HCT116 (cell line): ENCODE measurements around the gene VAV2. TPM values are rescaled to one million over a fixed set of nuclear protein-coding genes. Genes with fewer than 3 reads are reported as not detected.

ENCODE experiments used
- ATAC-seq: fragments of 200-7000 bp; cut with Tn5 transposase; 2 replicates; pipeline ENCODE4 v1.9.1; 2020; ENCODE audit warnings: mild to moderate bottlenecking, moderate library complexity
- BruUV-seq: library from RNA; stranded (reverse); fragments of 400-500 nt; replicated peaks from 2 replicates; lab custom pipeline; 2021; lab: Mats Ljungman, UMichigan
- CTCF ChIA-PET: fragments of 300-600 bp; sonication (Branson Sonifier 250); formaldehyde crosslinking; loops from one replicate; lab custom pipeline; 2021; ENCODE audit warnings: antibody characterized with exemption; lab: Charles Lee
- POLR2A ChIA-PET: fragments of 300-600, 350-600 bp; sonication (Branson Sonifier 250); formaldehyde crosslinking; loops from one replicate; lab custom pipeline; 2021; ENCODE audit warnings: antibody characterized with exemption; lab: Charles Lee
- RAD21 ChIA-PET, 2 experiments: fragments of 300-600 bp; sonication (Branson Sonifier 250); formaldehyde crosslinking; loops; one replicate each; lab custom pipeline; 2023; ENCODE audit warnings: low total read pairs in 2 of 2; ENCODE audit not compliant: uncharacterized antibody in 2 of 2, unreplicated experiment in 2 of 2, low non-redundant PET in 1 of 2; lab: Charles Lee
- DNase-seq: peaks from one replicate; pipeline ENCODE4 v3.0.0-alpha.2; 2010; ENCODE audit warnings: low read depth, low spot score
- H2AFZ ChIP-seq: fragments of 200-600 bp; shearing (Covaris generic), sonication (generic); 2 replicates; pipeline ENCODE4 v1.6.1; 2017; ENCODE audit warnings: low read depth, mixed run types, mixed read lengths, antibody characterized with exemption, low read length; ENCODE audit not compliant: poor library complexity, severe bottlenecking
- H3K27ac ChIP-seq: 2 replicates; pipeline ENCODE4 v1.5.1; 2012; ENCODE audit warnings: low read depth, low read length
- H3K27me3 ChIP-seq: fragments of 200-600 bp; sonication (generic); 2 replicates; pipeline ENCODE4 v1.6.1; 2016; ENCODE audit warnings: mixed run types, low read length, mixed read lengths; ENCODE audit not compliant: insufficient read depth
- H3K36me3 ChIP-seq, 2 experiments: fragments of 200-500 bp in 1 of 2; fragments of 200-600 bp in 1 of 2; sonication (Bioruptor generic) in 1 of 2; sonication (generic) in 1 of 2; 2 replicates each; pipeline versions ENCODE4 v1.5.1 to v1.6.1; 2014 to 2016; ENCODE audit warnings: low read length in 2 of 2, inconsistent platforms in 1 of 2, mixed read lengths in 1 of 2, mixed run types in 1 of 2; ENCODE audit not compliant: insufficient read depth in 2 of 2, control insufficient read depth in 1 of 2
- H3K4me1 ChIP-seq, 2 experiments: fragments of 200-600 bp in 1 of 2; sonication (generic) in 1 of 2; 2 replicates each; pipeline versions ENCODE4 v1.5.1 to v1.6.1; 2012 to 2017; ENCODE audit warnings: low read length in 2 of 2, inconsistent platforms in 1 of 2, mild to moderate bottlenecking in 1 of 2, mixed read lengths in 1 of 2, mixed run types in 1 of 2, moderate library complexity in 1 of 2; ENCODE audit not compliant: insufficient read depth in 2 of 2, control insufficient read depth in 1 of 2
- H3K4me2 ChIP-seq: fragments of 200-600 bp; sonication (generic); 2 replicates; pipeline ENCODE4 v1.6.1; 2017; ENCODE audit warnings: mixed run types, low read length, mixed read lengths
- H3K4me3 ChIP-seq, 2 experiments: fragments of 200-600 bp in 1 of 2; sonication (generic) in 1 of 2; replicated peaks in 1 of 2; 2 replicates each; pipeline ENCODE4 v1.5.1; 2011 to 2016; ENCODE audit warnings: low read length in 2 of 2, control low read depth in 1 of 2, low read depth in 1 of 2, mild to moderate bottlenecking in 1 of 2, mixed read lengths in 1 of 2, mixed run types in 1 of 2
- H3K79me2 ChIP-seq: fragments of 200-600 bp; sonication (generic); 2 replicates; pipeline ENCODE4 v1.6.1; 2017; ENCODE audit warnings: mild to moderate bottlenecking, mixed run types, low read length, moderate library complexity, mixed read lengths; ENCODE audit not compliant: insufficient read depth
- H3K9ac ChIP-seq: fragments of 200-600 bp; sonication (generic); 2 replicates; pipeline ENCODE4 v1.6.1; 2016; ENCODE audit warnings: low read length, mixed read lengths
- H3K9me2 ChIP-seq: fragments of 200-600 bp; sonication (generic), shearing (Covaris generic); 2 replicates; pipeline ENCODE4 v1.6.1; 2017; ENCODE audit warnings: mixed run types, mild to moderate bottlenecking, moderate library complexity; ENCODE audit not compliant: insufficient read depth
- H3K9me3 ChIP-seq, 2 experiments: fragments of 200-500 bp in 1 of 2; fragments of 200-600 bp in 1 of 2; sonication (Bioruptor generic) in 1 of 2; sonication (generic) in 1 of 2; 2 replicates each; pipeline ENCODE4 v1.6.1; 2014 to 2017; ENCODE audit warnings: low read length in 2 of 2, mixed read lengths in 2 of 2, inconsistent platforms in 1 of 2, low read depth in 1 of 2, mild to moderate bottlenecking in 1 of 2, mixed run types in 1 of 2, moderate library complexity in 1 of 2; ENCODE audit not compliant: control insufficient read depth in 1 of 2, insufficient read depth in 1 of 2
- H4K20me1 ChIP-seq: fragments of 200-600 bp; sonication (generic), shearing (Covaris generic); 2 replicates; pipeline ENCODE4 v1.6.1; 2017; ENCODE audit warnings: mixed run types, mild to moderate bottlenecking, moderate library complexity; ENCODE audit not compliant: insufficient read depth
- CBX3 ChIP-seq: IDR thresholded peaks from 2 replicates; pipeline ENCODE4 v1.6.1; 2012; ENCODE audit warnings: low read depth
- CEBPB ChIP-seq: IDR thresholded peaks from 2 replicates; pipeline ENCODE4 v1.6.1; 2012; ENCODE audit warnings: low read depth
- CTCF ChIP-seq, 3 experiments: fragments of 200-600 bp in 1 of 3; sonication (generic) in 1 of 3; IDR thresholded peaks in 2 of 3; conservative IDR thresholded peaks in 1 of 3; 2 replicates each; pipeline ENCODE4 v1.5.1; 2012 to 2017; ENCODE audit warnings: low read depth in 2 of 3, low read length in 2 of 3, antibody characterized with exemption in 1 of 3, borderline replicate concordance in 1 of 3, control low read depth in 1 of 3, mild to moderate bottlenecking in 1 of 3, mixed read lengths in 1 of 3, mixed run types in 1 of 3, moderate library complexity in 1 of 3; ENCODE audit not compliant: insufficient read depth in 1 of 3
- ELF1 ChIP-seq: IDR thresholded peaks from 2 replicates; pipeline ENCODE4 v1.6.1; 2012; ENCODE audit warnings: low read depth, borderline replicate concordance
- EZH2 ChIP-seq: fragments of 200-600 bp; sonication (generic); IDR thresholded peaks from 2 replicates; pipeline ENCODE4 v1.6.1; 2017; ENCODE audit warnings: antibody characterized with exemption, mixed run types
- FOSL1 ChIP-seq: IDR thresholded peaks from 2 replicates; pipeline ENCODE4 v1.6.1; 2012; ENCODE audit warnings: low read depth
- JUND ChIP-seq: IDR thresholded peaks from 2 replicates; pipeline ENCODE4 v1.6.1; 2012
- POLR2A ChIP-seq: IDR thresholded peaks from 2 replicates; pipeline ENCODE4 v1.7.0; 2011; ENCODE audit warnings: borderline replicate concordance; ENCODE audit not compliant: insufficient read depth, insufficient read length; ENCODE audit errors: extremely low read depth
- POLR2AphosphoS5 ChIP-seq: IDR thresholded peaks from 2 replicates; pipeline ENCODE4 v1.6.1; 2011; ENCODE audit warnings: mild to moderate bottlenecking, low read depth, low read length, moderate library complexity
- RAD21 ChIP-seq: IDR thresholded peaks from 2 replicates; pipeline ENCODE4 v1.6.1; 2012; ENCODE audit warnings: low read depth, mild to moderate bottlenecking
- TCF7L2 ChIP-seq: IDR thresholded peaks from 2 replicates; pipeline ENCODE4 v1.7.0; 2011; ENCODE audit warnings: borderline replicate concordance, inconsistent platforms; ENCODE audit not compliant: insufficient read depth, insufficient read length; ENCODE audit errors: extremely low read depth
- YY1 ChIP-seq: IDR thresholded peaks from 2 replicates; pipeline ENCODE4 v1.6.1; 2011; ENCODE audit warnings: low read length, low read depth, moderate library complexity, mild to moderate bottlenecking; ENCODE audit not compliant: insufficient replicate concordance; ENCODE audit errors: extremely low read depth
- ZBTB33 ChIP-seq: IDR thresholded peaks from 2 replicates; pipeline ENCODE4 v1.6.1; 2011; ENCODE audit warnings: mild to moderate bottlenecking, low read length, moderate library complexity; ENCODE audit not compliant: insufficient replicate concordance; ENCODE audit errors: extremely low read depth
- ZFX ChIP-seq: fragments of 450-650 bp; IDR thresholded peaks from 2 replicates; pipeline ENCODE4 v1.6.1; 2017
- intact Hi-C: fragments of 100-400 bp; cut with micrococcal nuclease; formaldehyde crosslinking; loops from 2 replicates; pipeline ENCODE4 v1.10.0; 2022
- total RNA-seq: library from RNA; stranded (reverse); gene quantifications from one replicate; pipeline ENCODE4 v1.2.1, GENCODE V29; 2021; ENCODE audit not compliant: unreplicated experiment

The VAV2 gene
- total RNA-seq, 1 experiment from 2014 or later = 33.2 TPM

DNA sequence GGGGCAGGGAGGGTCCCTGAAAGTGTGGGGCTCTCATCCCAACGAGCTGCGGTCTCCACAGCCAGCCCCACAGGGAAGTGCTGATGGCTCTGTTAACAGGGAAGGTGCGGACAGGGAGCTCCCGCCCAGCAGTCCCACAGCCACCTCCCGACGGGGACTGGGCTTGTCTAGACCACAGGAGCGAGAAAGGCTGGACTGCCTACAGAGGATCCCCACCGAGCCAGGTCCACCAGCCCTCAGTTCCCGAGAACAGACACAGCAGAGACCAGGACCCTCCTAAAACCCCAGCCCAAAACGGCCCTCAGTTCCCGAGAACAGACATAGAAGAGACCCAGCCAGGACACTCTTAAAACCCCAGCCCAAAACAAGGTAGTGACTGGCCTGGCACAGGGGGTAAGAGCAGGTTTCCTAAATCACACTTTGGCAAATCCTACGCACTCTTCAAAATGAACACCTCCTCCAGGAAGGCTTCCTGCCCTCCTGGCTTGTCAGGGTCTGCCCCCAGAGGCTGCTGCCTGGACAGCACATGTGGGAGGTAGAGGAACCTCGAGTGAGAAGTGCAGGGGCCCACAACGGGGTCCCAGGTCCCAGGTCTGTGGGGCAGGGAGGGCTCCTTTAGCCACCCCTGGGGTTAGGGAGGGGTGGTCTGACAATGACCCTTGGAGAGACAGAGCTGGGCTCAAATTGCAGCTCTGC is 167.9 kb downstream of the VAV2 start:
- POLR2A ChIA-PET = no interaction called here
- TF ChIP-seq TCF7L2 = no peak
- no peak for TF ChIP-seq JUND
- TF ChIP-seq ELF1 = no peak
- no peak for TF ChIP-seq CEBPB
- no peak for TF ChIP-seq EZH2
- TF ChIP-seq, all 23 proteins: peak for 0
- Histone ChIP-seq H3K27ac (no peak overlapping the region), H3K9me3 (no peaks in the 10 kb centered on the region), H3K4me1 (no peaks in the 10 kb centered on the region; a peak in 1 of 4 replicates), H3K9ac (no peak overlapping the region), H3K4me3 (no peak overlapping the region), H3K79me2 (no peaks in the 10 kb centered on the region), H3K36me3 (no peaks in the 10 kb centered on the region), H3K9me2 (no peaks in the 10 kb centered on the region), H2AFZ (no peak overlapping the region), H4K20me1 (no peaks in the 10 kb centered on the region), H3K4me2 (no peak overlapping the region), H3K27me3 (no peaks in the 10 kb centered on the region)
- ATAC-seq = no peak
- RAD21 ChIA-PET = no interaction called here
- CTCF ChIA-PET = no interaction called here
- DNase-seq = no peak
- intact Hi-C loops = no loop called here
- BruUV-seq = no TSS peak

GRCh38 chr9:133823189-133824105 is 168.7 kb downstream of the VAV2 start:
- no peak overlapping the region for H3K27ac ChIP-seq
- H4K20me1 ChIP-seq = no peaks in the 10 kb centered on the region
- DNase-seq (no peak), ATAC-seq (no peak)
- H3K4me3 ChIP-seq = no peak overlapping the region
- H3K9me2 ChIP-seq = no peaks in the 10 kb centered on the region
- H3K79me2 ChIP-seq = no peaks in the 10 kb centered on the region
- no peaks in the 10 kb centered on the region for H3K9me3 ChIP-seq
- intact Hi-C loops = no loop called here
- no peak overlapping the region for H2AFZ ChIP-seq
- CTCF ChIA-PET = no interaction called here
- POLR2A ChIA-PET = no interaction called here
- no TSS peak for BruUV-seq
- H3K27me3 ChIP-seq = no peaks in the 10 kb centered on the region
- no peak overlapping the region for H3K4me2 ChIP-seq
- H3K9ac ChIP-seq = no peak overlapping the region
- no peaks in the 10 kb centered on the region for H3K36me3 ChIP-seq
- no peaks in the 10 kb centered on the region; a peak in 1 of 4 replicates for H3K4me1 ChIP-seq
- RAD21 ChIA-PET = no interaction called here
- TF ChIP-seq YY1 (no peak), ZFX (no peak), FOSL1 (no peak), POLR2A (no peak), JUND (no peak), ELF1 (no peak), RAD21 (no peak), CTCF (IDR thresholded peaks at IDR 0.05 in 2 of 3, conservative IDR thresholded peaks at IDR 0.05 in 1 of 3; ENCODE audit: borderline replicate concordance in 1 of 3, insufficient read depth in 1 of 3, low read depth in 2 of 3, low read length in 2 of 3) (no peak), EZH2 (no peak), ZBTB33 (no peak), CBX3 (no peak), POLR2AphosphoS5 (no peak)
